HG03025 (cell line): ENCODE measurements around the gene LCLAT1.

Experiments used
- ATAC-seq: cut with Tn5 transposase; IDR thresholded peaks from one replicate; pipeline ENCODE4 v1.9.1; 2021; ENCODE audit warnings: mild to moderate bottlenecking, moderate library complexity; ENCODE audit not compliant: unreplicated experiment, low FRiP score

LCLAT1 gene

GRCh38 chr2:30686000-30686399 lies 239.0 kb downstream of the LCLAT1 start:
- ATAC-seq = no peak

- no peak for ATAC-seq
These were observed 239.6 kb downstream of the LCLAT1 start for GRCh38 chr2:30686669-30687068.

- ATAC-seq = no peak
These were observed 241.9 kb downstream of the LCLAT1 start for GRCh38 chr2:30688956-30689401.

DNA sequence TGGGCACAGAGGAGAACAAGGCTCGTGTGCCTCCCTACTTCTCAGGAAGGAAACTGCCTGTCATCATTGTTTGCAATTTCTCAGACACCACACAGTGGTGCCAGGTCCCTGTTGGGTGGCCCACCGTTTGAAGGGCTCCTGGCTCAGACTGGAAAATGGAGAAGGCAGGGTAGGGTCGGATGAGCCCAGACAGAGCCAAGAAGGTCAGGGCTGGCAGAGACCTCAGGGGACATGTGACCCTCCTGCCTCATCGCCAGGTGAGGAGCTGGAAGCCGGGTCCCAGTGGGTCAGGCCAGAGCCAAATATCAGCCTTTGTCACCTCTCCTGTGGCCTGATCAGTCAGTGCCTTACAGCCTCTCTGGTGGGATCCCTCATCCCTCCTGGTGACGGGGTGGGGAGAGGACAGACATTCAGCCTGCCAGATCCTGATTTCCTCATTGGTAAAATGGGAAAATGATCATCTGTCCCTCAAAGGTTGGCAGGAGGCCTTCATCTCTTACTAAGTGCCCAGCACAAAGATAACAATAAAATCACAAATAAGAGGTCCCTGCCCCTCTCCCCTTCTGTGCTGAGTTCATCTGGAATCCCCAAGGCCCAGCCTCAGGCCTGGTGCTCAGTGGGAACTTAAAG lies 242.6 kb downstream of the LCLAT1 start:
- no peak for ATAC-seq

- ATAC-seq = no peak
These were observed 243.1 kb downstream of the LCLAT1 start for GRCh38 chr2:30690126-30690561.

- no peak for ATAC-seq
These were observed 244.3 kb downstream of the LCLAT1 start for GRCh38 chr2:30691091-30691947.

- no peak for ATAC-seq
These were observed 245.1 kb downstream of the LCLAT1 start for GRCh38 chr2:30691948-30692828.

- no peak for ATAC-seq
These were observed 245.8 kb downstream of the LCLAT1 start for GRCh38 chr2:30692829-30693275.
